ENCODE data around the gene AFF1.

GRCh38 chr4:86975927-86976326, 41.1 kb downstream of the AFF1 start:
- TF ChIP-seq CTCF (IDR thresholded peaks at IDR 0.05) (no peak), EP300 (IDR thresholded peaks at IDR 0.05) (no peak), POLR2A (IDR thresholded peaks at IDR 0.05) (no peak)
